Measurements from ENCODE around the gene NOL6.

Gene NOL6

GRCh38 chr9:33450621-33451146 lies 23.0 kb downstream of the NOL6 start:
- no peak for DNase-seq
- TF ChIP-seq POLR2A (IDR thresholded peaks at IDR 0.05; ENCODE audit: low read length) = no peak
- no peak for TF ChIP-seq GATA1 (IDR thresholded peaks at IDR 0.05; ENCODE audit: low read depth, low read length)

- TF ChIP-seq POLR2A (IDR thresholded peaks at IDR 0.05; ENCODE audit: low read length) (no peak), GATA1 (IDR thresholded peaks at IDR 0.05; ENCODE audit: low read depth, low read length) (no peak)
- DNase-seq = no peak
Observed at GRCh38 chr9:33449715-33450114, 24.0 kb downstream of the NOL6 start.

- TF ChIP-seq GATA1 (IDR thresholded peaks at IDR 0.05; ENCODE audit: low read depth, low read length) = no peak
- TF ChIP-seq POLR2A (IDR thresholded peaks at IDR 0.05; ENCODE audit: low read length) = no peak
- DNase-seq = no peak
Observed at GRCh38 chr9:33447799-33448553, 25.7 kb downstream of the NOL6 start.

- TF ChIP-seq POLR2A (IDR thresholded peaks at IDR 0.05; ENCODE audit: low read length) (peak; percentile 68), GATA1 (IDR thresholded peaks at IDR 0.05; ENCODE audit: low read depth, low read length) (no peak)
- DNase-seq = peak; percentile 84 to 86
Observed at GRCh38 chr9:33446946-33447798, 26.6 kb downstream of the NOL6 start, which contains the start of gene AQP3. Gene AQP3, minus strand, starts transcription at chr9:33447593. Its CDS starts 63 bp downstream, at chr9:33447530.

GRCh38 chr9:33446240-33446945 lies 27.3 kb downstream of the NOL6 start:
- peak; percentile 55 to 67 for DNase-seq
- TF ChIP-seq POLR2A (IDR thresholded peaks at IDR 0.05; ENCODE audit: low read length) (no peak), GATA1 (IDR thresholded peaks at IDR 0.05; ENCODE audit: low read depth, low read length) (no peak)

- no peak for TF ChIP-seq POLR2A (IDR thresholded peaks at IDR 0.05; ENCODE audit: low read length)
- no peak for TF ChIP-seq GATA1 (IDR thresholded peaks at IDR 0.05; ENCODE audit: low read depth, low read length)
- peak; percentile 77 to 85 for DNase-seq
Observed at GRCh38 chr9:33445389-33446239, 28.1 kb downstream of the NOL6 start.

GRCh38 chr9:33443464-33444154 lies 30.1 kb downstream of the NOL6 start:
- TF ChIP-seq POLR2A (IDR thresholded peaks at IDR 0.05; ENCODE audit: low read length) = no peak
- DNase-seq = peak in 1 of 2 experiments; percentile 20

GRCh38 chr9:33443047-33443446 lies 30.7 kb downstream of the NOL6 start:
- DNase-seq = no peak
- TF ChIP-seq POLR2A (IDR thresholded peaks at IDR 0.05; ENCODE audit: low read length) (no peak), GATA1 (IDR thresholded peaks at IDR 0.05; ENCODE audit: low read depth, low read length) (no peak)

GRCh38 chr9:33442125-33442524 lies 31.6 kb downstream of the NOL6 start:
- no peak for DNase-seq
- no peak for TF ChIP-seq POLR2A (IDR thresholded peaks at IDR 0.05; ENCODE audit: low read length)
- no peak for TF ChIP-seq GATA1 (IDR thresholded peaks at IDR 0.05; ENCODE audit: low read depth, low read length)

GRCh38 chr9:33440609-33441008 lies 33.1 kb downstream of the NOL6 start:
- TF ChIP-seq GATA1 (IDR thresholded peaks at IDR 0.05; ENCODE audit: low read depth, low read length) (no peak), POLR2A (IDR thresholded peaks at IDR 0.05; ENCODE audit: low read length) (no peak)
- DNase-seq = no peak

GRCh38 chr9:33440204-33440603 lies 33.5 kb downstream of the NOL6 start:
- TF ChIP-seq GATA1 (IDR thresholded peaks at IDR 0.05; ENCODE audit: low read depth, low read length) (no peak), POLR2A (IDR thresholded peaks at IDR 0.05; ENCODE audit: low read length) (peak; percentile 21)

GRCh38 chr9:33439731-33440130 lies 34.0 kb downstream of the NOL6 start:
- no peak for TF ChIP-seq GATA1 (IDR thresholded peaks at IDR 0.05; ENCODE audit: low read depth, low read length)
- TF ChIP-seq POLR2A (IDR thresholded peaks at IDR 0.05; ENCODE audit: low read length) = no peak
- DNase-seq = no peak

More at GRCh38 chr9:33440204-33440603, 33.5 kb downstream of the NOL6 start:
- DNase-seq = no peak

Measured in erythroblast (primary cell).